ENCODE measurements around the gene DLG2. TPM values are rescaled to one million over a fixed set of nuclear protein-coding genes. Genes with fewer than 3 reads are reported as not detected.

DLG2 gene
- polyA plus RNA-seq, 1 experiment, result 0.68 TPM

- H3K9me3 ChIP-seq (ENCODE audit: control insufficient read depth, insufficient read depth, low read length), result no peaks in the 10 kb centered on the region
- no peak for TF ChIP-seq CTCF (IDR thresholded peaks at IDR 0.05; ENCODE audit: low read depth, low read length)
- DNase-seq (ENCODE audit: low read depth, low spot score), result no peak
- no peaks in the 10 kb centered on the region for H3K27me3 ChIP-seq (ENCODE audit: control insufficient read depth, insufficient read depth, low read length)
- no peak overlapping the region for H3K4me3 ChIP-seq (ENCODE audit: low read depth, low read length)
- CTCF ChIA-PET, result no interaction called here
- POLR2A ChIA-PET, result no interaction called here
- H3K27ac ChIP-seq (ENCODE audit: low read depth, low read length), result no peak overlapping the region
Measured at GRCh38 chr11:84889556-84889955, 737.6 kb downstream of the DLG2 start.

- TF ChIP-seq CTCF (IDR thresholded peaks at IDR 0.05; ENCODE audit: low read depth, low read length), result no peak
- POLR2A ChIA-PET, result no interaction called here
- no peaks in the 10 kb centered on the region for H3K27me3 ChIP-seq (ENCODE audit: control insufficient read depth, insufficient read depth, low read length)
- DNase-seq (ENCODE audit: low read depth, low spot score), result no peak
- no peak overlapping the region for H3K4me3 ChIP-seq (ENCODE audit: low read depth, low read length)
- no peak overlapping the region for H3K27ac ChIP-seq (ENCODE audit: low read depth, low read length)
- H3K9me3 ChIP-seq (ENCODE audit: control insufficient read depth, insufficient read depth, low read length), result no peaks in the 10 kb centered on the region
- CTCF ChIA-PET, result interaction anchor here (1.1 kb wide), 1 partner anchor 13 kb away, joined by 3 read pairs; no protein-coding TSS in a partner anchor
Measured at GRCh38 chr11:84887055-84887629, 740.0 kb downstream of the DLG2 start.

- Histone ChIP-seq H3K27ac (ENCODE audit: low read depth, low read length) (no peak overlapping the region), H3K4me3 (ENCODE audit: low read depth, low read length) (no peak overlapping the region), H3K9me3 (ENCODE audit: control insufficient read depth, insufficient read depth, low read length) (no peaks in the 10 kb centered on the region), H3K27me3 (ENCODE audit: control insufficient read depth, insufficient read depth, low read length) (no peaks in the 10 kb centered on the region)
- no peak for DNase-seq (ENCODE audit: low read depth, low spot score)
- TF ChIP-seq CTCF (IDR thresholded peaks at IDR 0.05; ENCODE audit: low read depth, low read length), result no peak
- ChIA-PET POLR2A (no interaction called here), CTCF (no interaction called here)
Measured at GRCh38 chr11:84886344-84886743, 740.8 kb downstream of the DLG2 start.

- no peak for DNase-seq (ENCODE audit: low read depth, low spot score)
- H3K4me3 ChIP-seq (ENCODE audit: low read depth, low read length), result no peak overlapping the region
- no peak for TF ChIP-seq CTCF (IDR thresholded peaks at IDR 0.05; ENCODE audit: low read depth, low read length)
- no peaks in the 10 kb centered on the region for H3K9me3 ChIP-seq (ENCODE audit: control insufficient read depth, insufficient read depth, low read length)
- ChIA-PET POLR2A (no interaction called here), CTCF (no interaction called here)
- H3K27ac ChIP-seq (ENCODE audit: low read depth, low read length), result no peak overlapping the region
- H3K27me3 ChIP-seq (ENCODE audit: control insufficient read depth, insufficient read depth, low read length), result no peaks in the 10 kb centered on the region
Measured at GRCh38 chr11:84884836-84885235, 742.3 kb downstream of the DLG2 start.

GRCh38 chr11:84882056-84882455 is 745.1 kb downstream of the DLG2 start:
- POLR2A ChIA-PET, result no interaction called here

More at GRCh38 chr11:84882056-84882455, 745.1 kb downstream of the DLG2 start:
- CTCF ChIA-PET, result no interaction called here
- Histone ChIP-seq H3K27ac (ENCODE audit: low read depth, low read length) (no peak overlapping the region), H3K9me3 (ENCODE audit: control insufficient read depth, insufficient read depth, low read length) (no peaks in the 10 kb centered on the region), H3K4me3 (ENCODE audit: low read depth, low read length) (no peak overlapping the region), H3K27me3 (ENCODE audit: control insufficient read depth, insufficient read depth, low read length) (no peaks in the 10 kb centered on the region)
- no peak for DNase-seq (ENCODE audit: low read depth, low spot score)
- no peak for TF ChIP-seq CTCF (IDR thresholded peaks at IDR 0.05; ENCODE audit: low read depth, low read length)
